Measurements from ENCODE around the gene CAPN7.
"Not testable (repeated sequence)": the region's sequence is repeated elsewhere in the genome, so short reads cannot be mapped to it uniquely, and the experiment has no call there.

DNA sequence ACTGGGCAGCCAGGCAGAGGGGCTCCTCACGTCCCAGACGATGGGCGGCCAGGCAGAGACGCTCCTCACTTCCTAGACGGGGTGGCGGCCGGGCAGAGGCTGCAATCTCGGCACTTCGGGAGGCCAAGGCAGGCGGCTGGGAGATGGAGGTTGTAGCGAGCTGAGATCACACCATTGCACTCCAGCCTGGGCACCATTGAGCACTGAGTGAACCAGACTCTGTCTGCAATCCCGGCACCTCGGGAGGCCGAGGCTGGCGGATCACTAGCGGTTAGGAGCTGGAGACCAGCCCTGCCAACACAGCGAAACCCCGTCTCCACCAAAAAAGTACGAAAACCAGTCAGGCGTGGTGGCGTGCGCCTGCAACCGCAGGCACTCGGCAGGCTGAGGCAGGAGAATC is 42.4 kb upstream of the CAPN7 start:
- TF ChIP-seq, protein P1, sequence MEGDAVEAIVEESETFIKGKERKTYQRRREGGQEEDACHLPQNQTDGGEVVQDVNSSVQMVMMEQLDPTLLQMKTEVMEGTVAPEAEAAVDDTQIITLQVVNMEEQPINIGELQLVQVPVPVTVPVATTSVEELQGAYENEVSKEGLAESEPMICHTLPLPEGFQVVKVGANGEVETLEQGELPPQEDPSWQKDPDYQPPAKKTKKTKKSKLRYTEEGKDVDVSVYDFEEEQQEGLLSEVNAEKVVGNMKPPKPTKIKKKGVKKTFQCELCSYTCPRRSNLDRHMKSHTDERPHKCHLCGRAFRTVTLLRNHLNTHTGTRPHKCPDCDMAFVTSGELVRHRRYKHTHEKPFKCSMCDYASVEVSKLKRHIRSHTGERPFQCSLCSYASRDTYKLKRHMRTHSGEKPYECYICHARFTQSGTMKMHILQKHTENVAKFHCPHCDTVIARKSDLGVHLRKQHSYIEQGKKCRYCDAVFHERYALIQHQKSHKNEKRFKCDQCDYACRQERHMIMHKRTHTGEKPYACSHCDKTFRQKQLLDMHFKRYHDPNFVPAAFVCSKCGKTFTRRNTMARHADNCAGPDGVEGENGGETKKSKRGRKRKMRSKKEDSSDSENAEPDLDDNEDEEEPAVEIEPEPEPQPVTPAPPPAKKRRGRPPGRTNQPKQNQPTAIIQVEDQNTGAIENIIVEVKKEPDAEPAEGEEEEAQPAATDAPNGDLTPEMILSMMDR (IDR thresholded peaks at IDR 0.05; ENCODE audit: low read depth, low read length) = not testable (repeated sequence)
- TF ChIP-seq POLR2A (IDR thresholded peaks at IDR 0.05; ENCODE audit: extremely low read depth, insufficient read length); MYC (IDR thresholded peaks at IDR 0.05; ENCODE audit: low read depth, low read length): not testable (repeated sequence)
- TF ChIP-seq, protein P2, sequence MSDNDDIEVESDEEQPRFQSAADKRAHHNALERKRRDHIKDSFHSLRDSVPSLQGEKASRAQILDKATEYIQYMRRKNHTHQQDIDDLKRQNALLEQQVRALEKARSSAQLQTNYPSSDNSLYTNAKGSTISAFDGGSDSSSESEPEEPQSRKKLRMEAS (IDR thresholded peaks at IDR 0.05; ENCODE audit: low read depth, low read length) = not testable (repeated sequence)

All from NB4 (cell line).